HepG2 (cell line): ENCODE data around the gene FBRSL1. TPM values are rescaled to one million over a fixed set of nuclear protein-coding genes. Genes with fewer than 3 reads are reported as not detected.

Experiments used
- ATAD3A ChIP-seq: sonication (generic); formaldehyde crosslinking; IDR thresholded peaks from 2 replicates; pipeline ENCODE4 v1.4.0; 2020; ENCODE audit warnings: missing genetic modification reagents
- ATRX ChIP-seq: sonication (generic); formaldehyde crosslinking; IDR thresholded peaks from 2 replicates; pipeline ENCODE4 v1.4.0; 2020; ENCODE audit warnings: missing genetic modification reagents, borderline replicate concordance
- CAMTA2 ChIP-seq: sonication (generic); formaldehyde crosslinking; IDR thresholded peaks from 2 replicates; pipeline ENCODE4 v1.4.0; 2020; ENCODE audit warnings: mild to moderate bottlenecking, missing genetic modification reagents, borderline replicate concordance
- CENPT ChIP-seq: sonication (generic); formaldehyde crosslinking; IDR thresholded peaks from 2 replicates; pipeline ENCODE4 v1.8.0; 2022; ENCODE audit warnings: low read depth, mild to moderate bottlenecking, moderate library complexity, missing genetic modification reagents
- FOXA1 ChIP-seq, 2 experiments: fragments of 450-650 bp in 1 of 2; sonication (generic) in 1 of 2; formaldehyde crosslinking in 1 of 2; IDR thresholded peaks; 2 replicates each; pipeline versions ENCODE4 v1.4.0 to v1.6.1; 2016 to 2020; ENCODE audit warnings: missing genetic modification reagents in 1 of 2
- FOXA3 ChIP-seq: IDR thresholded peaks from 2 replicates; pipeline ENCODE4 v1.6.1; 2016; ENCODE audit warnings: missing genetic modification reagents, missing compliant biosample characterization
- KAT7 ChIP-seq: IDR thresholded peaks from 2 replicates; pipeline ENCODE4 v1.6.1; 2018; ENCODE audit warnings: borderline replicate concordance, missing compliant biosample characterization
- MIXL1 ChIP-seq: IDR thresholded peaks from 2 replicates; pipeline ENCODE4 v1.6.1; 2016
- NFE2 ChIP-seq: sonication (generic); formaldehyde crosslinking; IDR thresholded peaks from 2 replicates; pipeline ENCODE4 v1.4.0; 2020; ENCODE audit warnings: missing genetic modification reagents
- REL ChIP-seq: sonication (generic); formaldehyde crosslinking; conservative IDR thresholded peaks from 2 replicates; pipeline ENCODE4 v1.8.0; 2022; ENCODE audit warnings: mild to moderate bottlenecking, missing genetic modification reagents, moderate library complexity
- SP4 ChIP-seq: sonication (generic); formaldehyde crosslinking; IDR thresholded peaks from 2 replicates; pipeline ENCODE4 v1.8.1; 2023; ENCODE audit warnings: mild to moderate bottlenecking, missing genetic modification reagents
- STAG1 ChIP-seq: sonication (generic); formaldehyde crosslinking; IDR thresholded peaks from 2 replicates; pipeline ENCODE4 v1.4.0; 2020; ENCODE audit warnings: missing genetic modification reagents
- YY1 ChIP-seq: IDR thresholded peaks from 2 replicates; pipeline ENCODE4 v1.6.1; 2011; ENCODE audit warnings: low read length, low read depth, moderate library complexity, mild to moderate bottlenecking; ENCODE audit not compliant: insufficient read depth, insufficient replicate concordance
- ZBTB38 ChIP-seq: sonication (generic); formaldehyde crosslinking; IDR thresholded peaks from 2 replicates; pipeline ENCODE4 v1.5.1; 2020; ENCODE audit warnings: mild to moderate bottlenecking, missing genetic modification reagents
- ZNF180 ChIP-seq: sonication (generic); formaldehyde crosslinking; IDR thresholded peaks from 2 replicates; pipeline ENCODE4 v1.4.0; 2020; ENCODE audit warnings: low read depth, missing genetic modification reagents, borderline replicate concordance
- ZNF550 ChIP-seq: sonication (generic); formaldehyde crosslinking; IDR thresholded peaks from 2 replicates; pipeline ENCODE4 v1.4.0; 2020; ENCODE audit warnings: mild to moderate bottlenecking, missing genetic modification reagents, borderline replicate concordance
- ZNF644 ChIP-seq: IDR thresholded peaks from 2 replicates; pipeline ENCODE4 v1.6.1; 2016; ENCODE audit warnings: low read depth
- ZNF660 ChIP-seq: sonication (generic); formaldehyde crosslinking; IDR thresholded peaks from 2 replicates; pipeline ENCODE4 v1.5.1; 2020; ENCODE audit warnings: mild to moderate bottlenecking, low read depth, missing genetic modification reagents, borderline replicate concordance
- ZNF766 ChIP-seq: sonication (generic); formaldehyde crosslinking; IDR thresholded peaks from 2 replicates; pipeline ENCODE4 v1.5.0; 2020; ENCODE audit warnings: missing genetic modification reagents, borderline replicate concordance
- ZNF772 ChIP-seq: sonication (generic); formaldehyde crosslinking; IDR thresholded peaks from 2 replicates; pipeline ENCODE4 v1.5.0; 2020; ENCODE audit warnings: mild to moderate bottlenecking, missing genetic modification reagents
- ZNF784 ChIP-seq: sonication (generic); formaldehyde crosslinking; IDR thresholded peaks from 2 replicates; pipeline ENCODE4 v1.5.1; 2020; ENCODE audit warnings: missing genetic modification reagents, mild to moderate bottlenecking, borderline replicate concordance
- ZNF841 ChIP-seq: sonication (generic); formaldehyde crosslinking; IDR thresholded peaks from 2 replicates; pipeline ENCODE4 v1.8.1; 2023; ENCODE audit warnings: missing genetic modification reagents, borderline replicate concordance
- polyA plus RNA-seq, 8 experiments: library from polyadenylated mRNA; depleted of rRNA in 3 of 8; stranded (reverse) in 7 of 8; unstranded in 1 of 8; fragments of >200 nt; fragmentation: Illumina TruSeq in 4 of 8; extraction: Trizol in 4 of 8; gene quantifications; 2 replicates each; pipeline versions ENCODE4 v1.2.1 to v1.2.3, GENCODE V29; 2011 to 2016; ENCODE audit warnings: low read depth in 4 of 8, missing spikeins in 1 of 8, mixed read lengths in 1 of 8; ENCODE audit not compliant: insufficient read depth in 1 of 8
- total RNA-seq, 5 experiments: library from RNA; depleted of rRNA; stranded (reverse); fragments of >200 nt; fragmentation: Illumina TruSeq; extraction: Trizol; gene quantifications; 2 replicates each; pipeline ENCODE4 v1.2.3, GENCODE V29; 2016; ENCODE audit warnings: low read depth in 1 of 5
- TF ChIP-seq, protein P1 (sequence below): sonication (generic); formaldehyde crosslinking; IDR thresholded peaks from 2 replicates; pipeline ENCODE4 v1.5.0; 2020; ENCODE audit warnings: mild to moderate bottlenecking, missing genetic modification reagents, borderline replicate concordance
- TF ChIP-seq, protein P2 (sequence below): sonication (generic); formaldehyde crosslinking; IDR thresholded peaks from 2 replicates; pipeline ENCODE4 v1.4.0; 2020; ENCODE audit warnings: missing genetic modification reagents

The FBRSL1 gene
- total and polyA plus RNA-seq, 2 of the 13 experiments (the other 11 are each of a cell fraction or from before 2014, with no cell fraction given) = 3.6 to 7.9 TPM

DNA sequence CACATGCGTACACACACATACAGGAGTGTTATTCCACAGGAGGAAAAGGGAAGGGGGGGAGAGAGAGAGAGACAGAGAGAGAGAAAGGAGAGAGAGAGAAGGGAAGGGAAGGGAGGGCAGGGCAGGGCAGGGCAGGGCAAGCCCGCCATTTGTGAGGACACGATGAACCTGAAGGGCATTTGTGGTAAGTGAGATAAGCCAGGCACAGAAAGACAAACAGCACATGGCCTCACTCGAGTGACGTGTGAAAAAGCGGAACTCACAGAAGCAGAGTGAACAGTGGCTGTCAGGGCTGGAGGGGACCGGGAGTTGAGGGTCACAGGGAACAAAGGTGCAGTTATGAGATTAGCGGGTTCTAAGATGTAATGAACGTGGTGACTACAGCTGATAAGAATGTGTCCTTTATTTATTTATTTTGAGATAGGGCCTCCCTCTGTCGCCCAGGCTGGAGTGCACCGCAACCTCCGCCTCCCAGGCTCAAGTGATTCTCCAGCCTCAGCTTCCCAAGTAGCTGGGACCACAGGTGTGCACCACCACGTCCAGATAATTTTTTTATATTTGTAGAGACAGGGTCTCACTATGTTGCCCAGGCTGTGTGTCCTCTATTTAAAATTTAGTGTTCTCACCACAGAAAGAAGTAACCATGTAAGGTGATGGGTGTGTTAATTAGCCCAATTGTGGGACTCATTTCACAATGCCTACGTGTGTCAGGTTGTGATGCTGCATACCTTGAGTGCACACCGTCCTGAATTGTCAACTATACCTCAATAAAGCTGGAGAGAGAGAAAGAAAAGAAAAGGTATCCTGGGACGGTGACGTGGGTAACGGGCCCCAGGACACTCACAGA lies 18.7 kb upstream of the FBRSL1 start (continued):
- TF ChIP-seq, protein P1, sequence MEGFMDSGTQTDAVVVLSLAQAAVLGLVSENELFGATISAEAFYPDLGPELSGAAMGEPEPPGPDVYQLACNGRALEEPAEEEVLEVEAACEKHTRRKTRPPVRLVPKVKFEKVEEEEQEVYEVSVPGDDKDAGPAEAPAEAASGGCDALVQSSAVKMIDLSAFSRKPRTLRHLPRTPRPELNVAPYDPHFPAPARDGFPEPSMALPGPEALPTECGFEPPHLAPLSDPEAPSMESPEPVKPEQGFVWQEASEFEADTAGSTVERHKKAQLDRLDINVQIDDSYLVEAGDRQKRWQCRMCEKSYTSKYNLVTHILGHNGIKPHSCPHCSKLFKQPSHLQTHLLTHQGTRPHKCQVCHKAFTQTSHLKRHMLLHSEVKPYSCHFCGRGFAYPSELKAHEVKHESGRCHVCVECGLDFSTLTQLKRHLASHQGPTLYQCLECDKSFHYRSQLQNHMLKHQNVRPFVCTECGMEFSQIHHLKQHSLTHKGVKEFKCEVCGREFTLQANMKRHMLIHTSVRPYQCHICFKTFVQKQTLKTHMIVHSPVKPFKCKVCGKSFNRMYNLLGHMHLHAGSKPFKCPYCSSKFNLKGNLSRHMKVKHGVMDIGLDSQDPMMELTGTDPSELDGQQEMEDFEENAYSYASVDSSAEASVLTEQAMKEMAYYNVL = peak; percentile 96
- no peak for TF ChIP-seq ATAD3A (CRISPR knock-in tag)
- no peak for TF ChIP-seq ZNF784
- TF ChIP-seq CENPT = no peak
- no peak for TF ChIP-seq REL (CRISPR knock-in tag)
- TF ChIP-seq ZNF772 (CRISPR knock-in tag) = peak; percentile 94
- peak; percentile 65 for TF ChIP-seq YY1
- 0 out of 2 replicates have a peak, but pooled peaks have one; percentile 30 for TF ChIP-seq ZNF644 (CRISPR knock-in tag)
- TF ChIP-seq ZNF180 = no peak
- no peak for TF ChIP-seq FOXA1 (IDR thresholded peaks at IDR 0.05)
- TF ChIP-seq FOXA1 (CRISPR knock-in tag; IDR thresholded peaks at IDR 0.05) = peak; percentile 72
- TF ChIP-seq KAT7 (CRISPR knock-in tag) = no peak; the same call in 1 of the 2 replicates
- peak; percentile 71; the same call in 1 of the 2 replicates for TF ChIP-seq ZBTB38 (CRISPR knock-in tag)
- no peak for TF ChIP-seq ATRX
- TF ChIP-seq MIXL1 (CRISPR knock-in tag) = peak; percentile 88
- no peak; the same call in 1 of the 2 replicates for TF ChIP-seq ZNF766
- TF ChIP-seq ZNF660 (CRISPR knock-in tag) = no peak
- peak; percentile 59; the same call in 1 of the 2 replicates for TF ChIP-seq SP4 (CRISPR knock-in tag)
- TF ChIP-seq ZNF550 (CRISPR knock-in tag) = no peak
- TF ChIP-seq FOXA3 (CRISPR knock-in tag) = peak; percentile 84
- 0 out of 2 replicates have a peak, but pooled peaks have one; percentile 4 for TF ChIP-seq STAG1
- TF ChIP-seq CAMTA2 = no peak
- TF ChIP-seq, protein P2, sequence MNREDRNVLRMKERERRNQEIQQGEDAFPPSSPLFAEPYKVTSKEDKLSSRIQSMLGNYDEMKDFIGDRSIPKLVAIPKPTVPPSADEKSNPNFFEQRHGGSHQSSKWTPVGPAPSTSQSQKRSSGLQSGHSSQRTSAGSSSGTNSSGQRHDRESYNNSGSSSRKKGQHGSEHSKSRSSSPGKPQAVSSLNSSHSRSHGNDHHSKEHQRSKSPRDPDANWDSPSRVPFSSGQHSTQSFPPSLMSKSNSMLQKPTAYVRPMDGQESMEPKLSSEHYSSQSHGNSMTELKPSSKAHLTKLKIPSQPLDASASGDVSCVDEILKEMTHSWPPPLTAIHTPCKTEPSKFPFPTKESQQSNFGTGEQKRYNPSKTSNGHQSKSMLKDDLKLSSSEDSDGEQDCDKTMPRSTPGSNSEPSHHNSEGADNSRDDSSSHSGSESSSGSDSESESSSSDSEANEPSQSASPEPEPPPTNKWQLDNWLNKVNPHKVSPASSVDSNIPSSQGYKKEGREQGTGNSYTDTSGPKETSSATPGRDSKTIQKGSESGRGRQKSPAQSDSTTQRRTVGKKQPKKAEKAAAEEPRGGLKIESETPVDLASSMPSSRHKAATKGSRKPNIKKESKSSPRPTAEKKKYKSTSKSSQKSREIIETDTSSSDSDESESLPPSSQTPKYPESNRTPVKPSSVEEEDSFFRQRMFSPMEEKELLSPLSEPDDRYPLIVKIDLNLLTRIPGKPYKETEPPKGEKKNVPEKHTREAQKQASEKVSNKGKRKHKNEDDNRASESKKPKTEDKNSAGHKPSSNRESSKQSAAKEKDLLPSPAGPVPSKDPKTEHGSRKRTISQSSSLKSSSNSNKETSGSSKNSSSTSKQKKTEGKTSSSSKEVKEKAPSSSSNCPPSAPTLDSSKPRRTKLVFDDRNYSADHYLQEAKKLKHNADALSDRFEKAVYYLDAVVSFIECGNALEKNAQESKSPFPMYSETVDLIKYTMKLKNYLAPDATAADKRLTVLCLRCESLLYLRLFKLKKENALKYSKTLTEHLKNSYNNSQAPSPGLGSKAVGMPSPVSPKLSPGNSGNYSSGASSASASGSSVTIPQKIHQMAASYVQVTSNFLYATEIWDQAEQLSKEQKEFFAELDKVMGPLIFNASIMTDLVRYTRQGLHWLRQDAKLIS (CRISPR knock-in tag) = no peak
- TF ChIP-seq NFE2 (CRISPR knock-in tag) = no peak
- TF ChIP-seq ZNF841 (CRISPR knock-in tag) = no peak
